ENCODE measurements around the gene WFDC10B.

GRCh38 chr20:45751721-45752120 is 46.9 kb upstream of the WFDC10B start:
- TF ChIP-seq CTCF (conservative IDR thresholded peaks at IDR 0.05 in 1 of 2, IDR thresholded peaks at IDR 0.05 in 1 of 2; ENCODE audit: extremely low read depth in 1 of 2, insufficient read depth in 1 of 2, low read depth in 1 of 2, low read length in 2 of 2): no peak
- no peak for TF ChIP-seq EZH2 (IDR thresholded peaks at IDR 0.05; ENCODE audit: borderline replicate concordance, low read length)
